Panc1 (cell line): ENCODE data around the gene CNOT6L. TPM values are rescaled to one million over a fixed set of nuclear protein-coding genes. Genes with fewer than 3 reads are reported as not detected.

Source experiments
- ATAC-seq: fragments of 200-7000 bp; cut with Tn5 transposase; 2 replicates; pipeline ENCODE4 v1.9.1; 2020; ENCODE audit warnings: mild to moderate bottlenecking, moderate library complexity
- BruUV-seq: library from RNA; stranded (reverse); fragments of 400-500 nt; replicated peaks from 2 replicates; lab custom pipeline; 2021; lab: Mats Ljungman, UMichigan
- CTCF ChIA-PET: fragments of 300-600 bp; sonication (Branson Sonifier 250); formaldehyde crosslinking; loops from one replicate; lab custom pipeline; 2022; ENCODE audit warnings: antibody characterized with exemption; lab: Charles Lee
- POLR2A ChIA-PET: fragments of 300-600 bp; sonication (Branson Sonifier 250); formaldehyde crosslinking; loops from one replicate; lab custom pipeline; 2022; ENCODE audit warnings: antibody characterized with exemption; lab: Charles Lee
- DNase-seq: peaks from one replicate; pipeline ENCODE4 v3.0.0-alpha.2; 2010; ENCODE audit warnings: low read depth, low spot score
- H3K27ac ChIP-seq: 2 replicates; pipeline ENCODE4 v1.5.1; 2011; ENCODE audit warnings: mild to moderate bottlenecking, low read length, inconsistent platforms
- H3K27me3 ChIP-seq: fragments of 200-500 bp; sonication (Bioruptor generic); 2 replicates; pipeline ENCODE4 v1.6.0; 2014; ENCODE audit warnings: low read length, inconsistent platforms; ENCODE audit not compliant: control insufficient read depth, insufficient read depth
- H3K36me3 ChIP-seq: fragments of 200-500 bp; sonication (Bioruptor generic); 2 replicates; pipeline ENCODE4 v1.5.1; 2014; ENCODE audit warnings: inconsistent platforms, mild to moderate bottlenecking, low read length, moderate library complexity; ENCODE audit not compliant: control insufficient read depth, insufficient read depth
- H3K4me1 ChIP-seq: 2 replicates; pipeline ENCODE4 v1.5.1; 2011; ENCODE audit warnings: inconsistent platforms, mild to moderate bottlenecking, low read length, moderate library complexity; ENCODE audit not compliant: control insufficient read depth, insufficient read depth
- H3K4me3 ChIP-seq, 2 experiments: 2 replicates each; pipeline ENCODE4 v1.5.1; 2011 to 2012; ENCODE audit warnings: low read depth in 2 of 2, low read length in 2 of 2, mild to moderate bottlenecking in 2 of 2, inconsistent platforms in 1 of 2, moderate library complexity in 1 of 2
- H3K9me3 ChIP-seq: fragments of 200-500 bp; sonication (Bioruptor generic); 2 replicates; pipeline ENCODE4 v1.5.1; 2014; ENCODE audit warnings: low read depth, mild to moderate bottlenecking, inconsistent platforms, low read length, moderate library complexity; ENCODE audit not compliant: control insufficient read depth, insufficient read depth
- CTCF ChIP-seq: fragments of 450-650 bp; IDR thresholded peaks from 2 replicates; pipeline ENCODE4 v1.5.1; 2017; ENCODE audit warnings: mild to moderate bottlenecking
- POLR2AphosphoS5 ChIP-seq: IDR thresholded peaks from 2 replicates; pipeline ENCODE4 v1.6.1; 2012; ENCODE audit warnings: mild to moderate bottlenecking, low read depth, low read length, moderate library complexity
- SIN3A ChIP-seq: IDR thresholded peaks from 2 replicates; pipeline ENCODE4 v1.6.1; 2012; ENCODE audit warnings: low read depth, mild to moderate bottlenecking, low read length, moderate library complexity, borderline replicate concordance; ENCODE audit not compliant: insufficient read depth
- in situ Hi-C: cut with HindIII; loops from 2 replicates; pipeline ENCODE4 v1.10.0; 2016; ENCODE audit warnings: low sequenced_read_pairs, low pct_unique_long_range_greater_than_20kb
- intact Hi-C: fragments of 100-400 bp; cut with micrococcal nuclease; formaldehyde crosslinking; loops from one replicate; pipeline ENCODE4 v1.10.0; 2022; ENCODE audit not compliant: unreplicated experiment
- total RNA-seq: library from RNA; stranded (reverse); gene quantifications from one replicate; pipeline ENCODE4 v1.2.1, GENCODE V29; 2021; ENCODE audit not compliant: unreplicated experiment
- TF ChIP-seq, protein P1 (sequence below), 2 experiments: IDR thresholded peaks; 2 replicates each; pipeline ENCODE4 v1.6.1; 2011 to 2012; ENCODE audit warnings: low read depth in 2 of 2, control low read depth in 1 of 2, low read length in 1 of 2, mild to moderate bottlenecking in 1 of 2, moderate library complexity in 1 of 2; ENCODE audit not compliant: insufficient read depth in 1 of 2

CNOT6L gene
- total RNA-seq, 1 experiment from 2014 or later, result 18.3 TPM

DNA sequence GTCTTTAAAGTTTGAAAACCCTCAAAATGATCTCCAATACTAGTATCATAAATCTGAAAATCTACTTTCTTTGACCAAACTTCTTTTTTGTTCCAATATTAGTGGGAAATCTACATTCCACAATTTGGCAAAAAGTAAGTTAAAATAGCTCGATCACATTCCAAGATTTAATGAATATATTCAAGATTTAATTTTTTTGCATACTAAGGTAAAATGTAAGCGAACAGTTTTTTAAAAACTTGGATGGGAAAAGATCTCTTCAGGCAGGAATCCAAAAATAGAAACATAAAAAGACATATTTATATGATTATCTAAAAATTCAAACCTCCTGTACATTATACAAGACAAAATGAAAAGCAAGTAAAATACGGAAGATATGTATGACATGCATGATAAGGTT, 31.2 kb downstream of the CNOT6L start:
- Histone ChIP-seq H3K9me3 (no peaks in the 10 kb centered on the region), H3K27ac (no peak overlapping the region), H3K4me1 (no peaks in the 10 kb centered on the region), H3K27me3 (no peaks in the 10 kb centered on the region), H3K36me3 (no peaks in the 10 kb centered on the region), H3K4me3 (no peak overlapping the region)
- intact Hi-C loops (no loop called here), in situ Hi-C loops (no loop called here)
- CTCF ChIA-PET, result no interaction called here
- no peak for DNase-seq
- no TSS peak for BruUV-seq
- POLR2A ChIA-PET, result no interaction called here
- TF ChIP-seq SIN3A, result no peak
- TF ChIP-seq, protein P1, sequence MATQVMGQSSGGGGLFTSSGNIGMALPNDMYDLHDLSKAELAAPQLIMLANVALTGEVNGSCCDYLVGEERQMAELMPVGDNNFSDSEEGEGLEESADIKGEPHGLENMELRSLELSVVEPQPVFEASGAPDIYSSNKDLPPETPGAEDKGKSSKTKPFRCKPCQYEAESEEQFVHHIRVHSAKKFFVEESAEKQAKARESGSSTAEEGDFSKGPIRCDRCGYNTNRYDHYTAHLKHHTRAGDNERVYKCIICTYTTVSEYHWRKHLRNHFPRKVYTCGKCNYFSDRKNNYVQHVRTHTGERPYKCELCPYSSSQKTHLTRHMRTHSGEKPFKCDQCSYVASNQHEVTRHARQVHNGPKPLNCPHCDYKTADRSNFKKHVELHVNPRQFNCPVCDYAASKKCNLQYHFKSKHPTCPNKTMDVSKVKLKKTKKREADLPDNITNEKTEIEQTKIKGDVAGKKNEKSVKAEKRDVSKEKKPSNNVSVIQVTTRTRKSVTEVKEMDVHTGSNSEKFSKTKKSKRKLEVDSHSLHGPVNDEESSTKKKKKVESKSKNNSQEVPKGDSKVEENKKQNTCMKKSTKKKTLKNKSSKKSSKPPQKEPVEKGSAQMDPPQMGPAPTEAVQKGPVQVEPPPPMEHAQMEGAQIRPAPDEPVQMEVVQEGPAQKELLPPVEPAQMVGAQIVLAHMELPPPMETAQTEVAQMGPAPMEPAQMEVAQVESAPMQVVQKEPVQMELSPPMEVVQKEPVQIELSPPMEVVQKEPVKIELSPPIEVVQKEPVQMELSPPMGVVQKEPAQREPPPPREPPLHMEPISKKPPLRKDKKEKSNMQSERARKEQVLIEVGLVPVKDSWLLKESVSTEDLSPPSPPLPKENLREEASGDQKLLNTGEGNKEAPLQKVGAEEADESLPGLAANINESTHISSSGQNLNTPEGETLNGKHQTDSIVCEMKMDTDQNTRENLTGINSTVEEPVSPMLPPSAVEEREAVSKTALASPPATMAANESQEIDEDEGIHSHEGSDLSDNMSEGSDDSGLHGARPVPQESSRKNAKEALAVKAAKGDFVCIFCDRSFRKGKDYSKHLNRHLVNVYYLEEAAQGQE (IDR thresholded peaks at IDR 0.05; ENCODE audit: insufficient read depth in 1 of 2, low read depth in 2 of 2, low read length in 1 of 2), result no peak
- no peak for ATAC-seq

DNA sequence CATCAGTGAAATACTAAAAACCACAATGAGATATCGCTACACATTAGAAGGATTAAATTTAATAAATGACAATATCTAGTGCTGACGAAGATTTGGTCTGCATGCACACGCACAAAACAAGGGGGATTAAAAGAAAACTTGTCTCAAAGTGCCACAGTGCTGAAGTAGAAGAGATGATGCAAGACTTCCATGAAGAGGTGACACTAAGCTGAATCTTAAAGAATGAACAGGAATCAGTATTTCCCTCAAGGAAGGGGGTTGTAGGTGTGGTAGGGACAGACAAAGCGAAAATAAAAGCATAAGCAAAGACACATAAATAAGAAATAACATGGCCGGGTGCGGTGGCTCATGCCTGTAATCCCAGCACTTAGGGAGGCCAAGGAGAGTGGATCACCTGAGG, 33.5 kb downstream of the CNOT6L start:
- no peak overlapping the region for H3K4me3 ChIP-seq
- intact Hi-C loops, result no loop called here
- no peak for DNase-seq
- H3K4me1 ChIP-seq, result no peaks in the 10 kb centered on the region
- POLR2A ChIA-PET, result no interaction called here
- no peaks in the 10 kb centered on the region for H3K9me3 ChIP-seq
- BruUV-seq, result no TSS peak
- CTCF ChIA-PET, result no interaction called here
- H3K27me3 ChIP-seq, result no peaks in the 10 kb centered on the region
- TF ChIP-seq, protein P1 (IDR thresholded peaks at IDR 0.05; ENCODE audit: insufficient read depth in 1 of 2, low read depth in 2 of 2, low read length in 1 of 2), result no peak
- TF ChIP-seq POLR2AphosphoS5 (no peak), CTCF (no peak), SIN3A (no peak)
- H3K27ac ChIP-seq, result no peak overlapping the region
- no peak for ATAC-seq
- H3K36me3 ChIP-seq, result no peaks in the 10 kb centered on the region
- in situ Hi-C loops, result no loop called here
